A673 (cell line): Measurements from ENCODE around the gene MGAT4A. TPM values are rescaled to one million over a fixed set of nuclear protein-coding genes. Genes with fewer than 3 reads are reported as not detected.

Source experiments
- BruUV-seq: library from RNA; stranded (reverse); fragments of 400-500 nt; replicated peaks from 2 replicates; lab custom pipeline; 2021; lab: Mats Ljungman, UMichigan
- CTCF ChIA-PET: fragments of 300-600 bp; sonication (Branson Sonifier 250); formaldehyde crosslinking; loops from one replicate; lab custom pipeline; 2022; ENCODE audit warnings: antibody characterized with exemption; lab: Charles Lee
- POLR2A ChIA-PET: fragments of 300-600 bp; sonication (Branson Sonifier 250); formaldehyde crosslinking; loops from one replicate; lab custom pipeline; 2022; ENCODE audit warnings: antibody characterized with exemption; ENCODE audit not compliant: low non-redundant PET; lab: Charles Lee
- DNase-seq: peaks from one replicate; pipeline ENCODE4 v3.0.0-alpha.2; 2015; ENCODE audit warnings: low spot score
- H3K27ac ChIP-seq: fragments of 200-600 bp; sonication (generic); 2 replicates; pipeline ENCODE4 v1.5.1; 2016; ENCODE audit warnings: mixed run types, low read depth, mild to moderate bottlenecking, mixed read lengths, antibody characterized with exemption, low read length; ENCODE audit not compliant: poor library complexity, severe bottlenecking
- H3K27me3 ChIP-seq: fragments of 200-600 bp; sonication (generic); replicated peaks from 2 replicates; pipeline ENCODE4 v1.6.1; 2017; ENCODE audit warnings: mixed run types, low read depth, mild to moderate bottlenecking, mixed read lengths, antibody characterized with exemption, low read length; ENCODE audit not compliant: insufficient read depth, poor library complexity
- H3K36me3 ChIP-seq: fragments of 200-600 bp; sonication (generic); 2 replicates; pipeline ENCODE4 v1.6.1; 2016; ENCODE audit warnings: mixed run types, mild to moderate bottlenecking, mixed read lengths, antibody characterized with exemption, low read length; ENCODE audit not compliant: insufficient read depth, poor library complexity, severe bottlenecking
- H3K4me1 ChIP-seq: fragments of 200-600 bp; sonication (generic); 2 replicates; pipeline ENCODE4 v1.6.1; 2017; ENCODE audit warnings: mixed run types, mild to moderate bottlenecking, mixed read lengths, antibody characterized with exemption, low read length; ENCODE audit not compliant: insufficient read depth, poor library complexity, severe bottlenecking
- H3K4me3 ChIP-seq: fragments of 200-600 bp; sonication (generic); 2 replicates; pipeline ENCODE4 v1.5.1; 2016; ENCODE audit warnings: low read depth, mixed run types, mild to moderate bottlenecking, mixed read lengths, low read length; ENCODE audit not compliant: poor library complexity, severe bottlenecking
- H3K9me3 ChIP-seq: fragments of 200-600 bp; sonication (generic); 2 replicates; pipeline ENCODE4 v1.6.1; 2016; ENCODE audit warnings: mixed run types, low read depth, mild to moderate bottlenecking, mixed read lengths, antibody characterized with exemption, low read length; ENCODE audit not compliant: poor library complexity, severe bottlenecking
- EZH2 ChIP-seq: fragments of 200-600 bp; sonication (generic); IDR thresholded peaks from 2 replicates; pipeline ENCODE4 v1.6.1; 2017; ENCODE audit warnings: borderline replicate concordance, low read depth, mild to moderate bottlenecking, mixed read lengths, antibody characterized with exemption, low read length; ENCODE audit not compliant: poor library complexity, severe bottlenecking
- intact Hi-C: fragments of 100-400 bp; cut with micrococcal nuclease; formaldehyde crosslinking; loops from one replicate; pipeline ENCODE4 v1.10.0; 2022; ENCODE audit not compliant: unreplicated experiment
- total RNA-seq: library from RNA; stranded (reverse); gene quantifications from 2 replicates; pipeline ENCODE4 v1.2.3, GENCODE V29; 2021
- TF ChIP-seq, protein P1 (sequence below): fragments of 300-800, 200-600 bp; sonication (generic); conservative IDR thresholded peaks from 2 replicates; pipeline ENCODE4 v1.5.1; 2017; ENCODE audit warnings: low read depth, mild to moderate bottlenecking, antibody characterized with exemption, low read length, moderate library complexity, mixed read lengths

The MGAT4A gene
- total RNA-seq, 1 experiment from 2014 or later, result 0.09 TPM

- ChIA-PET CTCF (no interaction called here), POLR2A (no interaction called here)
- Histone ChIP-seq H3K4me1 (no peaks in the 10 kb centered on the region), H3K27me3 (peaks cover 16% of the 10 kb centered on the region), H3K27ac (no peak overlapping the region), H3K36me3 (no peaks in the 10 kb centered on the region), H3K9me3 (no peaks in the 10 kb centered on the region), H3K4me3 (no peak overlapping the region)
- intact Hi-C loops, result no loop called here
- BruUV-seq, result no TSS peak
- DNase-seq, result no peak
- TF ChIP-seq EZH2, result no peak
- TF ChIP-seq, protein P1, sequence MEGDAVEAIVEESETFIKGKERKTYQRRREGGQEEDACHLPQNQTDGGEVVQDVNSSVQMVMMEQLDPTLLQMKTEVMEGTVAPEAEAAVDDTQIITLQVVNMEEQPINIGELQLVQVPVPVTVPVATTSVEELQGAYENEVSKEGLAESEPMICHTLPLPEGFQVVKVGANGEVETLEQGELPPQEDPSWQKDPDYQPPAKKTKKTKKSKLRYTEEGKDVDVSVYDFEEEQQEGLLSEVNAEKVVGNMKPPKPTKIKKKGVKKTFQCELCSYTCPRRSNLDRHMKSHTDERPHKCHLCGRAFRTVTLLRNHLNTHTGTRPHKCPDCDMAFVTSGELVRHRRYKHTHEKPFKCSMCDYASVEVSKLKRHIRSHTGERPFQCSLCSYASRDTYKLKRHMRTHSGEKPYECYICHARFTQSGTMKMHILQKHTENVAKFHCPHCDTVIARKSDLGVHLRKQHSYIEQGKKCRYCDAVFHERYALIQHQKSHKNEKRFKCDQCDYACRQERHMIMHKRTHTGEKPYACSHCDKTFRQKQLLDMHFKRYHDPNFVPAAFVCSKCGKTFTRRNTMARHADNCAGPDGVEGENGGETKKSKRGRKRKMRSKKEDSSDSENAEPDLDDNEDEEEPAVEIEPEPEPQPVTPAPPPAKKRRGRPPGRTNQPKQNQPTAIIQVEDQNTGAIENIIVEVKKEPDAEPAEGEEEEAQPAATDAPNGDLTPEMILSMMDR, result no peak
These were observed 30.4 kb upstream of the MGAT4A start for GRCh38 chr2:98761267-98761781.

DNA sequence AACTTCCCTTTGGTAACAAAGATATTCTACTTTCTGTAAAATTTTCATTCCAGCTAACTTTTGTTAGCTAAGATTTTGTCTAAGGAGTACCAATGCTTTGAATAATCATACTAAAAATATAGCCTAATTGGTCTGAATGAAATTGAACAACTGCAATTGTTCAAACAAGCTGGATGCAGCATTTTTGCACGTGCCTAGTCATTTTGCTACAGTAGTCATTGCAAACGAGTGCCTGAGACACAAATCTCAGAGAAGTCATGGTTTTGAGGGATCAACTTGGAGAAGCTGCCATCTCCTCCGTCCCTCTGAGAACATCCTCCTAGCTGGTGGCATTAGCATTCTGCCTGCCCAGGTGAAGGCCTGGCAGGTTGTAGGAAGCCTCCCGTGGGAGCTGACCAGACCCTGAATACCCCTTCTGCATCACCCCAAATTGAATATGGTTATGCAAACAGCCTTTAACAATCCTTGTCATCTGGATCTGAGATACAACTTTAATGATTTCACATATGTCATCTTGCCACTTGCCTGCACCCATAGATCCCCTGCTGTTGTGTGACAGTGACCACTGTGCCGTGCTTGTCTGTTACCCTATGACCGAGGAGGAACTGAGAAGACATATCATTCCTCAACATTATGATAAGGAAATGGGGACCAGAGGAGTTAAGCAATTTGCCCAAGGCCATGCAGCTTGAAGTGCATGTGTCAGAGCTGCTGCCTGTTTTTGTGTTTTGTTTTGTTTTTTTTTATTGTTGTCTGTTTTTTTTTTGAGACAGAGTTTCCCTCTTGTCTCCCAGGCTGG is 29.1 kb upstream of the MGAT4A start:
- TF ChIP-seq EZH2, result no peak
- TF ChIP-seq, protein P1, result no peak
- no TSS peak for BruUV-seq
- Histone ChIP-seq H3K9me3 (no peaks in the 10 kb centered on the region), H3K27ac (no peak overlapping the region), H3K4me3 (no peak overlapping the region), H3K4me1 (no peaks in the 10 kb centered on the region), H3K36me3 (no peaks in the 10 kb centered on the region), H3K27me3 (peaks cover 19% of the 10 kb centered on the region)
- ChIA-PET POLR2A (no interaction called here), CTCF (no interaction called here)
- intact Hi-C loops, result no loop called here
- DNase-seq, result no peak

DNA sequence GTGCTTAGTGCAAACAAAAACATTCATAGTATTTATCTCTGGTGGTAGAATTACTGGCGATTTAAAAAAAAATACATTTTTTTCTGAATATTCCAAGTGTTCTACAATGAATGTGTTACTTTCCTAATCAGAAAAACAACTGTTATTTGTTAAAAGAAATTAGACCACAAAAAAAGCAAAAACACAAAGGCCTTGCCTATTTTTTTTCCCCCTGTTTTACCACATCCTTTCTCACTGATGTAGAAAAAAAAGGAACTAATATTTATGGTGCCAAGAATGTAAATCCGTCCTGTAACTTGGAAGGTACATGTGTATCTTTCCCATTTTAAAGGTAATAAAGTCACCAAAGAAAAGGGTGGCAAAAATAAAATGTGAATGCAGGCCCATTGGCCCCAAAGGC is 28.4 kb upstream of the MGAT4A start:
- no peak for TF ChIP-seq EZH2
- TF ChIP-seq, protein P1, result no peak
- POLR2A ChIA-PET, result no interaction called here
- peaks cover 19% of the 10 kb centered on the region for H3K27me3 ChIP-seq

More for the DNA sequence above, 28.4 kb upstream of the MGAT4A start:
- BruUV-seq, result no TSS peak
- no peak overlapping the region for H3K27ac ChIP-seq
- no peak for DNase-seq
- intact Hi-C loops, result no loop called here
- no peak overlapping the region for H3K4me3 ChIP-seq
- H3K36me3 ChIP-seq, result no peaks in the 10 kb centered on the region
- H3K9me3 ChIP-seq, result no peaks in the 10 kb centered on the region
- no peaks in the 10 kb centered on the region for H3K4me1 ChIP-seq
- CTCF ChIA-PET, result no interaction called here
